Transverse colon (tissue), 3 donors: ENCODE measurements around the gene CMTM7.

Experiments
- CTCF ChIP-seq, 5 experiments: fragments of 200-600 bp in 3 of 5; fragments of 450-650 bp in 2 of 5; sonication (generic) in 3 of 5; IDR thresholded peaks; 1 replicate in 2 of 5; 2 replicates in 3 of 5; pipeline ENCODE4 v1.5.1; 2016 to 2017; ENCODE audit warnings: antibody characterized with exemption in 5 of 5, inconsistent platforms in 3 of 5, mild to moderate bottlenecking in 2 of 5, moderate library complexity in 1 of 5
- EP300 ChIP-seq: sonication (generic); formaldehyde crosslinking; IDR thresholded peaks from one replicate; pipeline ENCODE4 v1.6.1; 2017; ENCODE audit warnings: antibody characterized with exemption, low read depth
- POLR2A ChIP-seq: fragments of 450-650 bp; IDR thresholded peaks from one replicate; pipeline ENCODE4 v1.6.1; 2016; ENCODE audit warnings: antibody characterized with exemption, mild to moderate bottlenecking, moderate library complexity

- TF ChIP-seq POLR2A (no peak), CTCF (IDR thresholded peaks at IDR 0.05) (no peak), EP300 (no peak)
Measured at GRCh38 chr3:32405155-32405554, 13.5 kb downstream of the CMTM7 start.
